ENCODE data around the gene ADAM11.
A peak's percentile ranks its signal among the peaks of the same experiment; 100 is the strongest.

ADAM11 gene

DNA sequence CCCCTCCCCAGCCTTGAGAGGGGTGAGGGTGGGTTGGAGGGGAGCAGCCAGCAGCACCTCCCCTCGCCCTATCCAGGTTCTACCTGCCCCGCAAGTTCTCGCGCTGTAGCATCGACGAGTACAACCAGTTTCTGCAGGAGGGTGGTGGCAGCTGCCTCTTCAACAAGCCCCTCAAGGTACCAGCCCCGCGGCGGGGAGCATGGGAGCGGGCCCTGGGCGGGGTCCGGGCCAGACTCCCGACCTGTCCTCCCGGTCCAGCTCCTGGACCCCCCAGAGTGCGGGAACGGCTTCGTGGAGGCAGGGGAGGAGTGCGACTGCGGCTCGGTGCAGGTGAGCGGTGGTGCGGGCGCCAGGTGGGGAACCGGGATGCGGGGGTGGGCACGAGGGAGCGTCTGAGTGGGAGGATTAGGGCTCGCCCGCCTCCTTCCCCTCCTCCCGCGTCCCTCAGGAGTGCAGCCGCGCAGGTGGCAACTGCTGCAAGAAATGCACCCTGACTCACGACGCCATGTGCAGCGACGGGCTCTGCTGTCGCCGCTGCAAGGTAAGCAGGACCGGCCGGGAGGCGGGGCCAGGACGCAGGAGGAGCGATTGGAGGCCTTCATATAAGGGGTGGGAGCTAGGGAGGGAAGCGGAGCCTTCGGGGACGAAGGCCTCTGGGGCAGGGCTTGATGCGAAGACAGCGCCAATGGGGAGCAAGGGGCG lies 16.5 kb downstream of the ADAM11 start:
- DNase-seq (ENCODE audit: low read depth), result peak; percentile 98

DNA sequence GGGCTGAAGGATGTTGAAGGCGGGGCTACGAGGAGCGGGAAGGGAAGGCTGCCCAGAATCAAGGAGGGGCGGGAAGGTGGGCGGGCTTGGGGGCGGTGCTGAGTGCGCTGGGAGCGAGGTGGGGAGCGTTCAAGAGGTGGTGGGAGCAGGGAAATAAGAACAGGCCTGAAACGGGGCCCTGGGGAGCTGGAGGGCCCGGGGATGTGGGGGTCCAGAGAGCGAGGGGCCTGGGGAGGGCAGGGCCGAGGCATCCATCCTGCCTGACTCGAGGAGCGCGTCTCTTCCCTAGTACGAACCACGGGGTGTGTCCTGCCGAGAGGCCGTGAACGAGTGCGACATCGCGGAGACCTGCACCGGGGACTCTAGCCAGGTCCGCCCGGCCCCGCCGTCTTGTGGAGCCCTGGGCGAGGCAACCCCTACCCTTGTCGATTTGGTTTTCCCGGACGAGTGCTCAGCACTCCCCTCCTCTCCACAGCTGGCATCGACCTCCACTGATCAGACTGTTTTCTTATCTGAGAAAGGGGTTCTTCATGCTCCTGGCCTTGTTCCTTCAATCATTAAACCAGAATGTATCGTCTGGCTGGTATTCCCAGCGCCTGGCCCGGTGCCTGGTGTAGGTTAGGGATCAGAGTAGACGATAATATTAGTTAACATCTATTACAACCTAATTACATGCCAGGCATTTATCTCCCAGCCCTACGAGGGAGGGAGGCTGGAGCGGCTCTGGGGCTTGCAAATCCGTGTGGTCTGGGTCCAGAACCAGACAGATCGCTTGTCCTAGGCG lies 17.2 kb downstream of the ADAM11 start:
- DNase-seq (ENCODE audit: low read depth), result no peak

DNA sequence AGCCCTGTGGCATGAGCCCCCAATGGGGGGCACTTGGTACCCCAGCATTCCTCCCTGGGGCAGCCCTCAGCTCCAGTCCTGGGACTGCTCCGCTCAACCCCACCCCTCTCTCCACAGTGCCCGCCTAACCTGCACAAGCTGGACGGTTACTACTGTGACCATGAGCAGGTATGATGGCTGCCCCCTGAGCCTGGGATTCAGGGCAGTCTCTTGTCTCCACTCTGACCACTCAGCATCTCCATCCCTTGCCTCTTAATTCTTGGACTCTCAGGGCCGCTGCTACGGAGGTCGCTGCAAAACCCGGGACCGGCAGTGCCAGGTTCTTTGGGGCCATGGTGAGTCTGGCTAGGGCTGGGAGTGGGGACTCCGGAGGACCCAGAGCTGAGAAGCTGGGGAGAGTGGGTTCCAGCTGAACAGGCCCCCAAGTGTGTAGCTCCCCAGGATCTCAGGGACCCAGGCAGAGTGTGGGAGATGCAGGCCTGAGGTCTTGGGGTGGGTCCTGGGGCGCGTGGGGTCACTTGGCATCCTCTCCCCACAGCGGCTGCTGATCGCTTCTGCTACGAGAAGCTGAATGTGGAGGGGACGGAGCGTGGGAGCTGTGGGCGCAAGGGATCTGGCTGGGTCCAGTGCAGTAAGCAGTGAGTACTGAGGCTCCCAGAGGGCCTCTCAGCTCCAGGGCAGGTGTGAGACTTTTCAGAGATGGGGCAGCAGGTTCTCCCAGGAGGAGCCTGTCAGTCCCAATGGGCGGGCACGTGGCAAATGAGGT lies 18.0 kb downstream of the ADAM11 start:
- no peak for DNase-seq (ENCODE audit: low read depth)

DNA sequence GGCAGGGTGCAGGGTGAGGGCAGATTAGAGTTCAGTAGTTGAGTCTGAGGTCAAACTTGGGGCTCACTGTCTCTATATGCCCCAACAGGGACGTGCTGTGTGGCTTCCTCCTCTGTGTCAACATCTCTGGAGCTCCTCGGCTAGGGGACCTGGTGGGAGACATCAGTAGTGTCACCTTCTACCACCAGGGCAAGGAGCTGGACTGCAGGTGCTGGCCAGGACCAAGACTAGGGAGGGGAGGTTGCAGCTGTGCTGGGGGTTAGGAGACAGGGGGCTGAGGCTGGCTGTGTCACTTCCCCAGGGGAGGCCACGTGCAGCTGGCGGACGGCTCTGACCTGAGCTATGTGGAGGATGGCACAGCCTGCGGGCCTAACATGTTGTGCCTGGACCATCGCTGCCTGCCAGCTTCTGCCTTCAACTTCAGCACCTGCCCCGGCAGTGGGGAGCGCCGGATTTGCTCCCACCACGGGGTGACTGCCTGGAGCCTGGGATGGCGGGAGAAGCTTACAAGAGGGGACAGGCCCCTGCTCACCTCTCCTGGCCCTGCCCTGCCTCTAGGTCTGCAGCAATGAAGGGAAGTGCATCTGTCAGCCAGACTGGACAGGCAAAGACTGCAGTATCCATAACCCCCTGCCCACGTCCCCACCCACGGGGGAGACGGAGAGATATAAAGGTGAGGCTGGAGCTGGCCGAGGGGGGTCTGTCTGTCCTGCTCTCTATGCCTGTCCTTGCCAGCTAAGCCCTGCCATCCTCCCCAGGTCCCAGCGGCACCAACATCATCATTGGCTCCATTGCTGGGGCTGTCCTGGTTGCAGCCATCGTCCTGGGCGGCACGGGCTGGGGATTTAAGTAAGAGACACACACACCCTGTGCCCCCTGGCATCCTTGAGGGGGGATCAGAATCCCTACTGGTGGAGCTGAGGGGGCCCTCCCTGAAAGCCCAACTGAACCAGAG lies 18.9 kb downstream of the ADAM11 start:
- no peak for DNase-seq (ENCODE audit: low read depth)

DNA sequence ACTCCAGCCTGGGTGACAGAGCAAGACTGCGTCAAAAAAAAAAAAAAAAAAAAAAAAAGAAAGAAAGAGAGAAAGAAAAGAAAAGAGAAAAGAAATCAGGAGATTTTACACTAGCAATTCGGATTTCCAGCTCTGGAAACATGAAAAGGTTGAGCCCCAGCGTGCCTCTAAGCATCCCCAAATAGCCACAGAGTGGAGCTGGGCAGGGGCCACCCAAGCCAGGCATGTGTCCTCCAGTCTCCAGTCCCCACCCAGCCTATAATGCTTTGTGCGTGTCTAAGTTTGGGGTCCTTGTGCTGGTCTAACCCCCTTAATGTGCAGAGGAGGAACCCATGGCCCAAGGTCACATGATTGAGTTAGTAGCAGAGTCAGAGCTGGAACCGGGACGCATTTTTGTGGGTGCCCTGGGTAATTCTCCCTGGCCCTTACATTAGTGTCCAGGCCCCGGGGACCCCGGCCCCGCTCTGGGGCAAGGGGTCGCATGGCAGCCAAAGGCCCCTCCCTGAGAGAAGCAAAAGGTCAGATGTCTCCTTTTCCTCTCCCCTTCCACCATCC lies 19.9 kb downstream of the ADAM11 start:
- DNase-seq (ENCODE audit: low read depth), result no peak

DNA sequence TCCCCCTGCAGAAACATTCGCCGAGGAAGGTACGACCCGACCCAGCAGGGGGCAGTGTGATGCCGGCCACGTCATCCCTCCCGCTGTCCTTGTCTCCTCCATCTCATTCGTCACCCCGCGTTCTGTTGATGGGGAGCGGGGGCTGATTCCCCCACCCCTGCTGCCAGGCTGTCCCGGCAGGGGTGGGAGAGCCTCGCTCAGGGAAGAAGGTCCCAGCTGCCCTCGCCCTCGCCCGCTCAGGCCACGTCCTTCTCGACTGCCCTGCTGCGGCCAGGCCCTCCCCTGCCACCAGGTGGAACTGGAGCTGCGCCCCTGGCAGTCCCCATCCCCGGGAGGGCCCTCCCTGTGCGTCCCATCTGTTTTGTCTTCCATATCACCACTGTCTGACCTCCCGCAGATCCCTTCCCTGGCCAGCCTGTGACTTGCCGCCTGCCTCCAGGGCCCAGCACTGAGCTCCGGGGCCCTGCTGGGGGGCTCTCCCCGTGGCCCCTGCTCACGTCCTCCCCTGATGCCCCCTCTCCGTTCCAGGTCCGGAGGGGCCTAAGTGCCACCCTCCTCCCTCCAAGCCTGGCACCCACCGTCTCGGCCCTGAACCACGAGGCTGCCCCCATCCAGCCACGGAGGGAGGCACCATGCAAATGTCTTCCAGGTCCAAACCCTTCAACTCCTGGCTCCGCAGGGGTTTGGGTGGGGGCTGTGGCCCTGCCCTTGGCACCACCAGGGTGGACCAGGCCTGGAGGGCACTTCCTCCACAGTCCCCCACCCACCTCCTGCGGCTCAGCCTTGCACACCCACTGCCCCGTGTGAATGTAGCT lies 20.6 kb downstream of the ADAM11 start:
- peak; percentile 83 for DNase-seq (ENCODE audit: low read depth)

DNA sequence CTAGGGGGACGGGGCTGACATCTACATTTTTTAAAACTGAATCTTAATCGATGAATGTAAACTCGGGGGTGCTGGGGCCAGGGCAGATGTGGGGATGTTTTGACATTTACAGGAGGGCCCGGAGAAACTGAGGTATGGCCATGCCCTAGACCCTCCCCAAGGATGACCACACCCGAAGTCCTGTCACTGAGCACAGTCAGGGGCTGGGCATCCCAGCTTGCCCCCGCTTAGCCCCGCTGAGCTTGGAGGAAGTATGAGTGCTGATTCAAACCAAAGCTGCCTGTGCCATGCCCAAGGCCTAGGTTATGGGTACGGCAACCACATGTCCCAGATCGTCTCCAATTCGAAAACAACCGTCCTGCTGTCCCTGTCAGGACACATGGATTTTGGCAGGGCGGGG lies 21.4 kb downstream of the ADAM11 start:
- no peak for DNase-seq (ENCODE audit: low read depth)

DNA sequence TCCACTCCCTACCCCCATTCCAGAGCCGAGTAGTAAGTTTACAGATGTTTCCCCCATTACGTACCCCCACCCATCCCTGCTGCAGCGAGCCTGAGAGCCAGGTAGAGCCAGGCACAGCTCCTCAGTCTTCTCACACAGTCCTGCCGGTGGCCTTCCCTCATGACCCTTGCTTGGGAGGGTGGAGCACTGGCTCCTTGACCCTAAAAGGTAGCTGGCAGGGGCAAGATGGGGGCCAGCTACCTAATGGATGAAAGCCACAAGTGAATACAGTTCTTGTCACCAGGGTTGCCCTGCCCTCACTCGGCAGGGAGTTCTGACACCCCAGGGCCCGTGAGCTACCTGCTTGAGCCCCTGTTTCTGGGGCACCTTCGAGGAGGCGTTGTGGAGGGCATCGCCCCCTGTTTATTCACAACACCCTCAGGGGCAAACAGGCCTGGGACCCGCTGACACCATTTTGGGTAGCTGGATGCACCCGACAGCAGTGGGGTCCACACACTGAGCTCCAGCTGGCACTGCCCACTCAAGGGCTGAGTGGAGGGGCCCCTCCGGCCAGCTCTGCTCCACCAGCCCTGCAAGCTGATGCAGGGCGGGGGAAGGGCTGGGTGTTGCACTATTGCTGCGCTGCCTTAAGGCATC lies 22.2 kb downstream of the ADAM11 start:
- no peak for DNase-seq (ENCODE audit: low read depth)

DNA sequence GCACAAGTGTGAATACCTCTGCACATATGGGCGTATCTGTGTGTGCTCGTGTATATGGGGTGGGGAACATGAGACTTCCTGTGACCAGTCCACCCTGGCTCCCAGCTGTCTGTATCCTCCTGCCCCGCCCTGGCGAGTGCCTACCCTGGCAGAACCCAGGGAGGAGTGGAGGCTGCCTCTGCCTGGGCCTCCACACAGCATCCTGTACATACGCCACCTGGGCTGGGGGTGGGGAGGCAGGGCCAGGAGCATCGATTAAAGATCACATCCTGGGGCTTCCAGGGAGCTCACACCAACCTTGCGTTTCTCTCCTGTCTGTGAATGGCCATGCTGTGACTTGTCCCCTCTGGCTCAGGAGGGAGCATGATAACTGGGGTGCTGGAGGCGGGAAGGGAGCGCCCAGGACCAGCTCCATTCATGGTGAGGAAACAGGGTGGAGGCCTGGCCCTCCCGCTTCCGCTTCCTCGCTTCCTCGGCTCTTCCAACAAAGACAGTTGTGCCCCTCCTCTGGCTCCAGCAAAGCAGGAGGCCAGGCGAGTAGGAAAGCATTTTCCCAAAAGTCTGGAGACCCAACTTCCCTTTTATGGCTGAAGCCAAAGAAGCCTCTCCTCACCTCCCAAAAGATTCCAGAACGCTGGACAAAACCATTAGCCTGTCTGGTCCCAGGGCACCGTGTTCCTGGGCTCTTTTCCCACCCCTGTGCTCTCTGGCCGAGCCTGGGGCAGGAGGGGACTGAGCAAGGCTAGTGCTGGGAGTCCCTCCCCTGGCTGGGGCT lies 22.9 kb downstream of the ADAM11 start:
- DNase-seq (ENCODE audit: low read depth), result no peak

DNA sequence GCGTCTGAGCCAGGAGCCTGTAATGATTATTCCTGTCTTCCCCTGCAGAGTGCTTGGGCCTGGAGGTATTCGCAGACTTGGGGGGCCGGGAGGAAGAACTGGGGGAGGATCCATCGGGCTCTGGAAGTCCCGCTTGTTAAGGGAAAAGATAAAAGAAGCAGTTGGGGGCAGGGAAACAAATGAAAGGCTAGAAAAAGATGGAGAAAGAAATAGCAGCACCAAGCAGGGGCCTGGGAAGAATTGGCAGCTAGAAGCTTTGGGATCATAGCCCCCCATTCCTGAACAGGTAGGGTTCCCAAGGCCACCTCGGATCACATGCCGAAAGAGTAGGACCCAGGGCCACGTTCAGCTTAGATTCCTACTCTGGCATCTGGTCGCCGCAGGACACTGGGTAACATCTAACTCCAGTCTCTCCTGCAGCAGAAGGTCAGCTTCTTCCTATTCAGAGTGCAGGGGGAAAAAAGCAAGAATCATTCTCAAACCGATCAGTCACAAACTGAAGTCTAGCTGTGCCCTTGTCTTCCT lies 23.6 kb downstream of the ADAM11 start:
- no peak for DNase-seq (ENCODE audit: low read depth)

DNA sequence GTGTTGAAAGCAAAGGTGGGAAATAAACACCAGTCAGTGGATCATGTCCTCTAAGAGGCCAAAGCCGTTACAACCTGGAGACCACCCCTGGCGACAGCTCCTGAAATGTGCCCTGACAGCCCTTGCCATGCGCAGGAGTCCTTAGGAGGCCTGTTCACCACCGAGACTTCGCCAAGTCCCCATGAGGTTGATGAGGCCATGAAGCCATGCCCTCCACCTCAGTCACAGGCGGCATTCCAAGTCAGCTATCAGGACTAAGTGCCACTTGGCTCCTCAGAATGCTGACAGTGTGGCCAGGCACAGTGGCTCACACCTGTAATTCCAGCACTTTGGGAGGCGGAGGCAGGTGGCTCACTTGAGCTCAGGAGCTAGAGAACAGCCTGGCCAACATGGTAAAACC lies 27.1 kb downstream of the ADAM11 start:
- no peak for DNase-seq (ENCODE audit: low read depth)

DNA sequence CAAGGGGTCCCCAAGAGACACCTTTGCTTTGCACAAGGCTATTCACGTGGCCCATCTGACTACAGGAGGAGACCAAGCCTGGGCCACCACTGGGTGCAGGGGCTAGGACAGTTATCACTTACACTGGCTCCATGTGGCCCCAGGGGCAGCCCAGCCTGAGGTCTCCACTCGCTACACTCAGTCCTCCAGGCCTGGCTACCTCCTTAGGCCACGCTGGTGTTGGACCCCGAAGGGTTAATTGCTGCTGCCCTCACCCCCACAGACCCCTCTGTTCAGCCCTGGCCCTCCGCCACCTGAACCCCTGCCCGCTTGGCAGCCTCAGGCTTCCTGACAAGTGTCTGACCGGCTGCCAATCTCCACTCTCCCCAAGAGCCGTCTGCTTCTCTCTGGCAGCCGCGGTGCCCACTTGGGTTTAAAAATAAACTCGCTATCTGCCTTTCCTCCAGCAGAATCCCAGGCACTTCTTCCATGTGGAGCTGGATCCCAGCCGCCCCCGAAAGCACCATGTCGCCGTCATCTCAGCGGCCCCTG lies 27.8 kb downstream of the ADAM11 start:
- no peak for DNase-seq (ENCODE audit: low read depth)

DNA sequence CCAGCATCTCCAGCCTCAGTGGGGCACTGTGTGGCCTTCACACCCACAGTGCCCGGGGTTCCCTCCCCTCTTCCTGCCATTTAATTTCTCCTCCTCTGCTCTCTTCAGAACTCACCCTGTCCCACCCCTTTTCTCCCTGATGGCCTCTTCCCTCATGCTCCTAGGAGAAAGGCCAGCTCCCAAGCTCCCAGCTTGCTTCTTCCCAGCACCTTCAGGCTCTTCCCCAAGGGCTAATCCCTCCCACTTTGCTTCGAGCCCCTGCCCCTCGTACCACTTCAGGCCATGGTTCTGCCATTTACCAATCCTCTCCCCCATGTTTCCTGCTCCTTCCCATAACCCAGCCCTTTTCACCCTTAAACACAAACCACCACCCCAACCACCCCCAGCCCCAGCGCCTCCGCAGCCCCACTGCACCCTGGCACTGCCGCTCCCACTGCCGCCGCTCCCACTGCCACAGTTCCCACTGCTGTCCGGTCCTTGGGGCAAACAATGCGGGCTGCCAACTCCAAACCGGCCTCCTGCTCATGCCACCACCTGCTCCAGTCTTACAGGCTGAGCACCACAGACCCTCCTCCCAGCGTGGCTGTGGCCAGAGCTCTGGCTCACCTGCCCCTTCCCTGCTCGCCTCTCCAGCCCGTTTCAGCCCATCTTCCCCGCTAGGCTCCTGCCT lies 28.6 kb downstream of the ADAM11 start:
- no peak for DNase-seq (ENCODE audit: low read depth)

DNA sequence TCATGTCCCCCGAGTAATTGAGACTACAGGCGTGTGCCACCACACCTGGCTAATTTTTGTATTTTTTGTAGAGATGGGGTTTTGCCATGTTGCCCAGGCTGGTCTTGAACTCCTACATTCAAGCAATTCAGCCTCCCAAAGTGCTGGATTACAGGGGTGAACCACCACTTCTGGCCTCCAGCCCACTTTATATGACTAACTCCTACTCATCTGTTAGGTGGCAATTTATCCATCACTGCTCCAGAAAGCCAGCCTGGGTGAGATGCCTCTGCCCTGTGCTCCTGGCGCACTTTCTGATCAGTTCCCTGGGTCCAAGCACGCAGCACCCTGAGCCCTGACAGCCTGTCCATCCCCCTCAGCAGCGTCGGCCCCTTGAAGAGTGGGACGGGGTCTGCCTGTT lies 29.4 kb downstream of the ADAM11 start:
- DNase-seq (ENCODE audit: low read depth), result peak; percentile 30

DNA sequence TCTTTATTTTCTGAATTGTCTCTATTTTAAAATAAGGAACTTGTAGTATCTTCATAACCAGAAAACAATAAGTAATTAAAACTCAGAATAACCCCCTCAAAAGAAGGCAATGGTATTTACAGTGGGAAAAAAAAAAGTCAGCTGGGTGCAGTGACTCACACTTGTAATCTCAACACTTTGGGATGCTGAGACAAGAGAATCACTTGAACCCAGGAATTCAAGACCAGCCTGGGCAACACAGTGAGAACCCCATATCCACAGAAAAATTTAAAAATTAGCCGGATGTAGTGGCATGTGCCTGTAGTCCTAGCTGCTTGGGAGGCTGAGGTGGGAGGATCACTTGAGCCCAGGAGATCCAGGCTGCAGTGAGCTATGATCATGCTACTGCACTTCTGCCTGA lies 33.5 kb downstream of the ADAM11 start:
- peak; percentile 78 for DNase-seq (ENCODE audit: low read depth)

DNA sequence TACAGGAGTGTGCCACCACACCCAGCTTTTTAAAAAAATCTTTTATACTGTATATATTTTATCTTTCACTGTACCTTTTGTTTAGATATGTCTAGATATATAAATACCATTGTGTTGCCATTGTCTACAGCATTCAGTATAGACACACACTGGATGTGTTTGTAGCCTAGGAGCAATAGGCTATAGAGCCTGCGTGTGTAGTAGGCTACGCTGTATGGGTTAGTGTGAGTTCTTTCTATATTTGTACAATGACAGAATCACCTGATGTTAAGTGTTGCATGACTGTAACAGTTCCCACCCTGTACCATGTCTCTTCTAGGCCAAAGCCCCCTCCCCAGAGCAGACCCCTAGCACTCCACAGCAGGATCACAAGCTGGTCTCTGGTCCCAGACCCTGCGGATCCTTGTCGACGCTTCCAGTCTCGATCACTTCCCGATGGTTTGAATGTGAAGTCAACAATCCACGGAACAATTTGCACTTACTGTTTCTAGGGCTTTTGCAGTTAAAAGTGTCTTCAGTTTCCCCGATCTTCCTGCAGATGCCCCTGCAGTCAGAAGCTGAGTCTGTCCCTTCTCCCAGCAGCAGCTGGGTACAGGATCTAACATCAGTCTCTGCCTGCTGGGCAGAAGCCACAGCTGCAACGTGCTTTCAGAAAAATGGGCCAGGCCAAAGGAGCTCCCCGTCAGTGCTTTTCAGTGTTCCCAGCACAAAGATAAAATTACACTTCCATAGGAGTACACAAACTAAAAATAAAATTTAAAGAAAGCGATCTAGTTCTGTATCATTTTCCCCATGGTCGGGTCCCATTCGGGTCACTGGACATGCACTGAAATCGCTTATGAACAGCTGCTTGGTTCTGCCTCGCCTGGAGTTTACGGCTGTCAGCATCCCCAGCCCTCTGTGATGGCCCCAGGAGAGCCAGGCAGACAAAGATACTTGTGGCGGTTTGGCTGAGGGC lies 35.4 kb downstream of the ADAM11 start:
- no peak for DNase-seq (ENCODE audit: low read depth)

DNA sequence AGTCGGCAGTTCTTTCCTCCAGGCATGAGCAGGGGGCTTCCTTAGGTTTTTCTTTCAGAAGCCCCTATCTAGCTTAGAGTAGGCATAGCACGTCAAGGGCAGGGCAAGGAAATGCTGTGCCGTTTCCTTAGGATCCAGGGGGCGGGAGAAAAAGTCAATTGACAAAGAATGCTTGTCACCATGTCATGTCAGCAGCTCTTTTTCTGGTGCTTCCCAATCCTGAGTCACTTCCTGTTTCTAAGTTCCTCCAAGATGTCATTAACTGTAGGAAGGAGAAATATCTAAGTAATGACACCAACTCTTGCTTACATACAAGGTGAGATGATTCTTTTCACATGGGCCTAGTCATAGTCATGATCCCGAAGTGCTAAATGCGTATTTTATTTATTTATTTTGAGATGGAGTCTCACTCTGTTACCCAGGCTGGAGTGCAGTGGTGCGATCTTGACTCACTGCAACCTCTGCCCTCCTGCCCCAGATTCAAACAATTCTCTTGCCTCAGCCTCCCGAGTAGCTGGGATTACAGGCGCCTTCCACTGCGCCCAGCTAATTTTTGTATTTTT lies 36.1 kb downstream of the ADAM11 start:
- peak; percentile 97 for DNase-seq (ENCODE audit: low read depth)
